GM18868 (cell line): ENCODE measurements around the gene CDIPT.

Experiments
- ATAC-seq: cut with Tn5 transposase; IDR thresholded peaks from one replicate; pipeline ENCODE4 v1.9.1; 2021; ENCODE audit warnings: mild to moderate bottlenecking, moderate library complexity; ENCODE audit not compliant: unreplicated experiment

CDIPT gene

DNA sequence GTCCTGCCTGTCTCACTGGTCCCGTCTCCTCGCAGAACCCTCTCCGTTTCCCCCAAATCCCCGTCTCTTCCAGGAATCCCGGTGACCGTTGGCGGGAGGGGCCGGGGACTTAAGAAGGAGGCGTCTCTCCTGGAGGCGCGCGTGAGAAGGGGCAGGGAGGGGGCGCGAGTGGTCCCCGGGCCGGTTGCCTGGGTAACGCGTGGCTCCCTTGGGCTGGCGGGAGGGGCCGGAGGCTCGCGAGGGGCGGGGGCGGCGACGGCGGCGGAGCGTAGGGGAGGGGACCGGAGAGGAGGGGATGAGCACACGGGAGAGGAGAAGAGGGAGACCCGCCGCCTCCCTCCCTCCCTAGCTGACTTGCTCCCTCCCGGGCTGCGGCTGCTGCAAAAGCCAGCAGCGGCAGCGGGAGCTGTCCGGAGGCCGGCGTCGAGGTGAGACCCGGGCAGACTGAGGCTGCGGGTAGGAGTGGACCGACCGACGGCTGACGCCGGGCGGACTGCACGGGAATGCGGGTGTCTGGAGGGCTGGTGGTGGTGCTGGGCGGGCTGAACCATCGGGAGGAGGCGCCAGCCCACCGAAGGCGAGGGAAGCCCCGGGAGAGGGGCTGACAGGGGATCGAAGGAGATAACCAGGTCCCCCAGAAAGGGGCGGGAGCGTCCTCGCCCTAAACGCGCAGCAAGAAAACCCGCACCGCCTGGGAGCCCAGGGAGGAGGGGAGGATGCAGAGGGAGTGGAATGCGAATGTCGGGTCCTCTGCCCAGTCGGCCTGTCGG is 50.9 kb downstream of the CDIPT start, which contains the start of gene PRRT2:
Gene PRRT2 (plus strand): TSS at position 298 of the 770 bp plus-strand sequence. CDS start 862 bp downstream, outside the sequence.
- ATAC-seq = no peak

DNA sequence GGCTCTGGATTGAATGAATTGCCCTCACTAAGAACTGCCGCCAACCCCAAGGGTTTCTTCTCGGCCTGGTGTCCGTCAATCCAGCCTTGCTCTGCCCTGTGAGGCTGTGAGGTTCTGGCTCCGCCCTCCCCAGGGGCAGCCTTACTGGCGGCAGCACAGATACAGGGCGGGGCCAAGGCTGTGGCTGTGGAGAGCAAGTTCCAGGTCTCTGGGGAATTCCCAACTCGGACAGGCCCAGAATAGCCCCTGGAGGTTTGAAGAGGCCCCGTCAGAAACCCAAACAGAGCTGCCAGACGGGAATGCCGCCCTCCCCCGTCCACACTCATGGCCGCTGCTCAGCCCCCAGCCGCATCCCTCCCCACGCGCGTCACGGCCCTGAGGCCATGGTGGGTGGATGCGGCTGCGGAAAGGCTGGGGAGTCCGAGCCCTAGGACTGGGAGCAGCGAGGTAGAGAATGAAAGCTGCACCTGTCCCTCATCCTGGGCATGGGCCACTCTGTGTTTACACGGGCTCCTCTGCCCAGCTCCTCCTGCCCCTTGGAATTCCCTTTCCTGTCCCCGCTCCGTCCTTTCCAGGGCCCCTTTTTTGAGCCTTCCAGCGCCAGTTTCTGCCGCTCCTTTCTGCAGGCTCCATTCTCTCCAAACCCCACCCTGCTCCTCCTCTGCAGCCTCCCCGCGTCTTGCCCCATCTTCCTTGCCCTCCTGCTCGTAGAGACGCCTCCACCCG is 51.7 kb downstream of the CDIPT start:
- ATAC-seq = peak; percentile 39

DNA sequence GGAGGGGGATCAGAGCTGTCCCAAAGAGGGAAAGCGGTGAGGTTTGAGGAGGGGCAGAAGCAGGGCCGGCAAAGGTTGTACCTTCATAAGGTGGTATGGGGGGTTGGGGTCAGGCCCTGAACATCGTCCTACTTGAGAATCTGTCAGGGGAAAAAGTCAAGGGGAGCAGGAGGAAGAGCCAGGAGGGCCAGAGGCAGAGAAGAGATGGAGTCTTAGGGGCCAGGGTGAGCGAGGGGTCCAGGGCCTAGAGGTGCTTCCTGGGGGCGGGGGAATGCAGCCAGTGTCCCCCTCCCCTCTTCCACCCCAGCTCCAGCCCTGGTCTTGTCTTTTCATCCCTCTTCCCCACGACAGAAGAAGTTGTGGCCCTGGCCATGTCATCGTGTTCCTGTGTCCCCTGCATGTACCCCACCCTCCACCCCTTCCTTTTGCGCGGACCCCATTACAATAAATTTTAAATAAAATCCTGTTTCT is 52.3 kb downstream of the CDIPT start:
- ATAC-seq = no peak

DNA sequence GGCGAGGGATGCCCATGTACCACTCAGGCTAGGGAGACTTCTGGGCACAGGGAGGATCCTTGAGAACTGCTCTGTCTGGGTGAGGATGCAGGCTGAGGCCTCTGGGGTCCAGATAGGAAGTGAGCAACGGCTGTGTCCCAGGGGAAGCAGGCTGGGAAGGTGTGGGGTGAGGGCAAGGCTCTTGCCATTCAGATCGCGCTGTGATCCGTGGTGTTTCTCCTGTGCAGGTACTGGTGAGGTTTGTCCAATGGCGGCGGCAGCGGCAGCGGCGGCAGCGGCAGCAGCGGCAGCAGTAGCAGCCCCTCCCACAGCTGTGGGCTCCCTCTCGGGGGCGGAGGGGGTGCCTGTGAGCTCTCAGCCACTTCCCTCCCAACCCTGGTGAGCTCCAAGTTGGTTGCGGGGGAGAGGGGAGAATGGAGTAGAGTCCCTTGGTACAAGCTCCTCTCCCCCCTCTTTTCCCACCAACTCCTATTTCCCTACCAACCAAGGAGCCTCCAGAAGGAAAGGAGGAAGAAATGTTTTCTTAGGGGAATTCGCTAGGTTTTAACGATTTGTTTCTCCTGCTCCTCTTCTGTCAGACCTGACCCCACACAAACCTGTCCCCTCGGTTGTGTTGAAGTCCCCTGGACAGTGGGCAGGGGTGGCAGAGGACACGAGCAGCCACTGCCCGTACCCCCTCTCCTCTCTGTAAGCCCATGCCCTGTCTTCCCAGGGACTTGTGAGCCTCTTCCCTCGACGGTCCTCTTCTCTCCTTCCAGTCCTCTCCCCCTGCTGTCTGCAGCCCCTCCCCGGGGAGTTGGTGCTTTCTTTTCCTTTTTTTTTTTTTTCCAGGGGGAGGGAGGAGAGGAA is 53.0 kb downstream of the CDIPT start:
- no peak for ATAC-seq

DNA sequence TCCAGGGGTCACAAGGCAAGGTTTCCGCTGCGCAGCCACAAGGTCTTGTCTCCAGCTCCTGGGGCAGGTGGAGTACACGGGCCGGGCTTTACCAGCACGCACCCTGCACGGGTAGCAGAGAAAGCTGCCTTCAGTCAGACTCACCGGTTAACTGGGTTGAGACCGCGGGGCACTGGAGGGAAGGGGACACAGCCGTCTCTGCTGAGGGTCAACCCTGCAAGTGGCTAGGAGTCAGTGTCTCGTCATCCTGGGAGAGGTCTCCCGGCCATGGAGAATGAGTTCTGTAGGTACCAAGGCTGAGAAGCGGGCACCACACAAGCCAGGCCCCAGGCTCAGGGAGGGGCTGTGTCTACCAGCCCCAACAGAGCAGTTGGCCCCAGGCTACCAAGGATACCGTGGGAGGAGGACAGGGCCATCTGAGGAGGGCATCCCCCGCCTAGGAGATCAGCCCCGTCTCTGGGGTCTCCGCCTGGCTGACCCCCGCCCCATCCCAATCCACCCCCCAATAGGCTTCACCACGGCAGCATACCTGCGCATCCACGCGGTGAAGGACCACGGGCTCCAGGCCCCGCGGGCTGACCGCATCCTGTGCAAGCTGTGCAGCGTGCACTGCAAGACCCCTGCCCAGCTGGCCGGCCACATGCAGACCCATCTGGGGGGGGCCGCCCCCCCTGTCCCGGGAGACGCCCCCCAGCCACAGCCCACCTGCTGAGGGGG is 53.8 kb downstream of the CDIPT start:
- no peak for ATAC-seq
